ENCODE results near the gene BIRC6. TPM values are rescaled to one million over a fixed set of nuclear protein-coding genes. Genes with fewer than 3 reads are reported as not detected.

The BIRC6 gene
- polyA plus RNA-seq, 2 of the 4 experiments (the other 2 are of a cell fraction): 21.0 to 111 TPM

GRCh38 chr2:32427672-32428610, 71.1 kb downstream of the BIRC6 start:
- no peak for TF ChIP-seq HMGXB4 (CRISPR knock-in tag; IDR thresholded peaks at IDR 0.05; ENCODE audit: borderline replicate concordance)
- TF ChIP-seq ESRRA (IDR thresholded peaks at IDR 0.05; ENCODE audit: borderline replicate concordance, low read length): no peak
- no peak for TF ChIP-seq NFE2L2 (conservative IDR thresholded peaks at IDR 0.05; ENCODE audit: low read length)
- TF ChIP-seq HEYL (CRISPR knock-in tag; IDR thresholded peaks at IDR 0.05): no peak
- TF ChIP-seq HOXB13 (CRISPR knock-in tag; IDR thresholded peaks at IDR 0.05; ENCODE audit: low read depth): no peak
- no peak for TF ChIP-seq RNF2 (IDR thresholded peaks at IDR 0.05; ENCODE audit: borderline replicate concordance, low read depth)
- TF ChIP-seq NR3C1 (IDR thresholded peaks at IDR 0.05): no peak
- no peak for TF ChIP-seq TP53 (CRISPR knock-in tag; IDR thresholded peaks at IDR 0.05)
- no peak for TF ChIP-seq ZNF302 (CRISPR knock-in tag; IDR thresholded peaks at IDR 0.05)
- TF ChIP-seq ATOH8 (CRISPR knock-in tag; IDR thresholded peaks at IDR 0.05; ENCODE audit: low read depth): no peak
- no peak for TF ChIP-seq EP300 (IDR thresholded peaks at IDR 0.05)
- TF ChIP-seq SMC3 (IDR thresholded peaks at IDR 0.05): no peak
- no peak for TF ChIP-seq SREBF2 (IDR thresholded peaks at IDR 0.05)
- no peak for TF ChIP-seq CBX8 (IDR thresholded peaks at IDR 0.05)
- TF ChIP-seq RAD21 (conservative IDR thresholded peaks at IDR 0.05 in 1 of 2, IDR thresholded peaks at IDR 0.05 in 1 of 2): no peak
- TF ChIP-seq KDM1A (IDR thresholded peaks at IDR 0.05; ENCODE audit: low read depth): no peak
- no peak for TF ChIP-seq POLR2A (IDR thresholded peaks at IDR 0.05; ENCODE audit: low read length)
- TF ChIP-seq RFX5 (IDR thresholded peaks at IDR 0.05): no peak
- no peak for TF ChIP-seq CHD2 (IDR thresholded peaks at IDR 0.05; ENCODE audit: low read length, partially characterized antibody)
- TF ChIP-seq, protein P1, sequence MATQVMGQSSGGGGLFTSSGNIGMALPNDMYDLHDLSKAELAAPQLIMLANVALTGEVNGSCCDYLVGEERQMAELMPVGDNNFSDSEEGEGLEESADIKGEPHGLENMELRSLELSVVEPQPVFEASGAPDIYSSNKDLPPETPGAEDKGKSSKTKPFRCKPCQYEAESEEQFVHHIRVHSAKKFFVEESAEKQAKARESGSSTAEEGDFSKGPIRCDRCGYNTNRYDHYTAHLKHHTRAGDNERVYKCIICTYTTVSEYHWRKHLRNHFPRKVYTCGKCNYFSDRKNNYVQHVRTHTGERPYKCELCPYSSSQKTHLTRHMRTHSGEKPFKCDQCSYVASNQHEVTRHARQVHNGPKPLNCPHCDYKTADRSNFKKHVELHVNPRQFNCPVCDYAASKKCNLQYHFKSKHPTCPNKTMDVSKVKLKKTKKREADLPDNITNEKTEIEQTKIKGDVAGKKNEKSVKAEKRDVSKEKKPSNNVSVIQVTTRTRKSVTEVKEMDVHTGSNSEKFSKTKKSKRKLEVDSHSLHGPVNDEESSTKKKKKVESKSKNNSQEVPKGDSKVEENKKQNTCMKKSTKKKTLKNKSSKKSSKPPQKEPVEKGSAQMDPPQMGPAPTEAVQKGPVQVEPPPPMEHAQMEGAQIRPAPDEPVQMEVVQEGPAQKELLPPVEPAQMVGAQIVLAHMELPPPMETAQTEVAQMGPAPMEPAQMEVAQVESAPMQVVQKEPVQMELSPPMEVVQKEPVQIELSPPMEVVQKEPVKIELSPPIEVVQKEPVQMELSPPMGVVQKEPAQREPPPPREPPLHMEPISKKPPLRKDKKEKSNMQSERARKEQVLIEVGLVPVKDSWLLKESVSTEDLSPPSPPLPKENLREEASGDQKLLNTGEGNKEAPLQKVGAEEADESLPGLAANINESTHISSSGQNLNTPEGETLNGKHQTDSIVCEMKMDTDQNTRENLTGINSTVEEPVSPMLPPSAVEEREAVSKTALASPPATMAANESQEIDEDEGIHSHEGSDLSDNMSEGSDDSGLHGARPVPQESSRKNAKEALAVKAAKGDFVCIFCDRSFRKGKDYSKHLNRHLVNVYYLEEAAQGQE (IDR thresholded peaks at IDR 0.05): no peak
- peaks cover 27% of the 10 kb centered on the region for H3K4me1 ChIP-seq
- ChIA-PET CTCF (interaction anchor here (1.0 kb wide), 1 partner anchor 57 kb away, joined by 3 read pairs; no protein-coding TSS in a partner anchor), POLR2A (no interaction called here)
- H3K9me3 ChIP-seq: no peaks in the 10 kb centered on the region
- DNase-seq (ENCODE audit: low read depth in 1 of 2, low spot score in 1 of 2): no peak
- H3K4me2 ChIP-seq: peak overlapping the region; percentile 14; the same call in 1 of the 3 replicates
- no peak for FAIRE-seq
- peak; percentile 56 to 61; a peak in 5 of 6 replicates for ATAC-seq
- H3K4me3 ChIP-seq: no peak overlapping the region
- no peak overlapping the region for H3K27ac ChIP-seq
- WGBS (ENCODE audit: missing lambda C conversion rate): 66% methylated on average over 6 of the region's 6 CpGs

- H3K27ac ChIP-seq: no peak overlapping the region
- ChIA-PET POLR2A (no interaction called here), CTCF (no interaction called here)
- H3K9me3 ChIP-seq: no peaks in the 10 kb centered on the region
- no peak overlapping the region for H3K4me3 ChIP-seq
- TF ChIP-seq SREBF2 (IDR thresholded peaks at IDR 0.05) (no peak), ZSCAN20 (CRISPR knock-in tag; IDR thresholded peaks at IDR 0.05) (no peak), GATA3 (IDR thresholded peaks at IDR 0.05; ENCODE audit: borderline replicate concordance) (no peak), NFE2L2 (conservative IDR thresholded peaks at IDR 0.05; ENCODE audit: low read length) (no peak), HMGXB4 (CRISPR knock-in tag; IDR thresholded peaks at IDR 0.05; ENCODE audit: borderline replicate concordance) (no peak), CHD2 (IDR thresholded peaks at IDR 0.05; ENCODE audit: low read length, partially characterized antibody) (no peak), MAFK (IDR thresholded peaks at IDR 0.05; ENCODE audit: partially characterized antibody) (no peak), TP53 (CRISPR knock-in tag; IDR thresholded peaks at IDR 0.05) (no peak), RARB (CRISPR knock-in tag; IDR thresholded peaks at IDR 0.05) (no peak), CBX2 (IDR thresholded peaks at IDR 0.05; ENCODE audit: borderline replicate concordance, low read depth) (no peak), JUN (IDR thresholded peaks at IDR 0.05) (no peak), FOXS1 (CRISPR knock-in tag; IDR thresholded peaks at IDR 0.05) (no peak)
- no peak for FAIRE-seq
- 94% methylated on average over 5 of the region's 5 CpGs for WGBS (ENCODE audit: missing lambda C conversion rate)
- H3K4me2 ChIP-seq: no peak overlapping the region
- peaks cover 16% of the 10 kb centered on the region for H3K4me1 ChIP-seq
- no peak for ATAC-seq
- DNase-seq (ENCODE audit: low read depth in 1 of 2, low spot score in 1 of 2): no peak
Observed at GRCh38 chr2:32430804-32431203, 74.0 kb downstream of the BIRC6 start.
